Activated CD8-positive, alpha-beta memory T cell treated with anti-CD3 and anti-CD28 coated beads, Interleukin-2, amount 50 U/mL, for 24 hours (primary cell): ENCODE data around the gene PKNOX2.

Experiments used
- DNase-seq: peaks from one replicate; pipeline ENCODE4 v3.0.0-alpha.2; 2020; ENCODE audit errors: extremely low read depth

The PKNOX2 gene

GRCh38 chr11:125173027-125173426 lies 8.5 kb downstream of the PKNOX2 start:
- DNase-seq = no peak

- DNase-seq = no peak
Observed at GRCh38 chr11:125173556-125173955, 9.0 kb downstream of the PKNOX2 start.

GRCh38 chr11:125174057-125174456 lies 9.5 kb downstream of the PKNOX2 start:
- DNase-seq = no peak

- DNase-seq = no peak
Observed at GRCh38 chr11:125174686-125175085, 10.1 kb downstream of the PKNOX2 start.

- DNase-seq = no peak
Observed at GRCh38 chr11:125175166-125175565, 10.6 kb downstream of the PKNOX2 start.

GRCh38 chr11:125175896-125176575 lies 11.5 kb downstream of the PKNOX2 start:
- DNase-seq = no peak

- no peak for DNase-seq
Observed at GRCh38 chr11:125176866-125177265, 12.3 kb downstream of the PKNOX2 start.

- no peak for DNase-seq
Observed at GRCh38 chr11:125177543-125177942, 13.0 kb downstream of the PKNOX2 start.

GRCh38 chr11:125179346-125179745 lies 14.8 kb downstream of the PKNOX2 start:
- no peak for DNase-seq

- no peak for DNase-seq
Observed at GRCh38 chr11:125179895-125180294, 15.3 kb downstream of the PKNOX2 start.

GRCh38 chr11:125180413-125181305 lies 16.1 kb downstream of the PKNOX2 start:
- no peak for DNase-seq

- no peak for DNase-seq
Observed at GRCh38 chr11:125182573-125182972, 18.0 kb downstream of the PKNOX2 start.

- no peak for DNase-seq
Observed at GRCh38 chr11:125183641-125184040, 19.1 kb downstream of the PKNOX2 start.

GRCh38 chr11:125188021-125188420 lies 23.5 kb downstream of the PKNOX2 start:
- no peak for DNase-seq

- no peak for DNase-seq
Observed at GRCh38 chr11:125190566-125190965, 26.0 kb downstream of the PKNOX2 start.

GRCh38 chr11:125192183-125192582 lies 27.6 kb downstream of the PKNOX2 start:
- DNase-seq = no peak

- DNase-seq = no peak
Observed at GRCh38 chr11:125192717-125193415, 28.3 kb downstream of the PKNOX2 start.

- no peak for DNase-seq
Observed at GRCh38 chr11:125193416-125193726, 28.8 kb downstream of the PKNOX2 start.

GRCh38 chr11:125193841-125194240 lies 29.3 kb downstream of the PKNOX2 start:
- no peak for DNase-seq

- no peak for DNase-seq
Observed at GRCh38 chr11:125199915-125200314, 35.4 kb downstream of the PKNOX2 start.

- no peak for DNase-seq
Observed at GRCh38 chr11:125200441-125200840, 35.9 kb downstream of the PKNOX2 start.

GRCh38 chr11:125201525-125202141 lies 37.1 kb downstream of the PKNOX2 start:
- DNase-seq = no peak
